ENCODE measurements around the gene PDGFC. TPM values are rescaled to one million over a fixed set of nuclear protein-coding genes. Genes with fewer than 3 reads are reported as not detected.
A peak's percentile ranks its signal among the peaks of the same experiment; 100 is the strongest.

Gene PDGFC
- polyA plus RNA-seq, 3 donors = 2.5 to 5.0 (median 4.9) TPM

GRCh38 chr4:156950090-156950489, 21.5 kb downstream of the PDGFC start:
- no peaks in the 10 kb centered on the region for H3K27me3 Mint-ChIP-seq (ENCODE audit: low read depth in 3 of 3)
- DNase-seq = no peak

GRCh38 chr4:156949373-156949814, 22.2 kb downstream of the PDGFC start:
- H3K9ac ChIP-seq (ENCODE audit: insufficient read depth, low read length, poor library complexity, severe bottlenecking) = no peak overlapping the region
- H3K27ac Mint-ChIP-seq = peak overlapping the region in 2 of 7 donors; percentile 50 to 73
- no CpG with 5 or more reads among the region's 2 CpGs for WGBS (ENCODE audit: insufficient coverage)
- H3K4me3 Mint-ChIP-seq = no peak overlapping the region
- TF ChIP-seq CTCF (IDR thresholded peaks at IDR 0.05) = no peak
- H4K20me1 ChIP-seq (ENCODE audit: insufficient read depth, low read length) = no peaks in the 10 kb centered on the region
- peak in 2 of 3 donors; percentile 35 to 41 for DNase-seq
- no peak overlapping the region for H3K4me3 ChIP-seq (replicated peaks in 1 of 3; ENCODE audit: low read depth in 2 of 3, low read length in 3 of 3)
- no peaks in the 10 kb centered on the region for H3K27me3 ChIP-seq (ENCODE audit: control insufficient read depth in 2 of 2, insufficient read depth in 2 of 2, low read length in 2 of 2)
- peaks cover 4 to 5% of the 10 kb centered on the region in 2 donors for H3K36me3 Mint-ChIP-seq
- H3K27me3 Mint-ChIP-seq (ENCODE audit: low read depth in 3 of 3) = no peaks in the 10 kb centered on the region
- H3K79me2 ChIP-seq (ENCODE audit: insufficient read depth, low read length) = peaks cover 4% of the 10 kb centered on the region
- H3K9me3 Mint-ChIP-seq = peaks cover 0 to 2% (median 0%) of the 10 kb centered on the region in 7 donors
- no peaks in the 10 kb centered on the region for H3K9me3 ChIP-seq (replicated peaks in 1 of 2; ENCODE audit: control insufficient read depth in 1 of 2, insufficient read depth in 1 of 2, low read length in 2 of 2)
- H3K27ac ChIP-seq (ENCODE audit: low read depth in 1 of 2, low read length in 2 of 2) = no peak overlapping the region
- H3K4me1 ChIP-seq (ENCODE audit: control insufficient read depth in 1 of 2, insufficient read depth in 2 of 2, low read length in 2 of 2) = peaks cover 25 to 38% of the 10 kb centered on the region in 2 donors
- intact Hi-C loops (cut with micrococcal nuclease) = loop anchor here in 1 of 2 donors (10.0 kb wide), 1 partner anchor 55 kb away; no protein-coding TSS in a partner anchor
- no peak overlapping the region for H2AFZ ChIP-seq (ENCODE audit: insufficient read depth, low read depth, low read length, poor library complexity, severe bottlenecking)
- peaks cover 53% of the 10 kb centered on the region for H3K4me1 Mint-ChIP-seq
- no peak overlapping the region for H3K4me2 ChIP-seq (replicated peaks; ENCODE audit: extremely low read depth, low read length, poor library complexity, severe bottlenecking)
- no peaks in the 10 kb centered on the region for H3K36me3 ChIP-seq (replicated peaks in 1 of 2; ENCODE audit: control insufficient read depth in 1 of 2, insufficient read depth in 2 of 2, low read length in 2 of 2)

More at GRCh38 chr4:156950090-156950489, 21.5 kb downstream of the PDGFC start:
- TF ChIP-seq CTCF (IDR thresholded peaks at IDR 0.05) = no peak
- peaks cover 56% of the 10 kb centered on the region for H3K4me1 Mint-ChIP-seq
- H3K9ac ChIP-seq (ENCODE audit: insufficient read depth, low read length, poor library complexity, severe bottlenecking) = no peak overlapping the region
- no peaks in the 10 kb centered on the region for H3K27me3 ChIP-seq (ENCODE audit: control insufficient read depth in 2 of 2, insufficient read depth in 2 of 2, low read length in 2 of 2)
- H3K4me1 ChIP-seq (ENCODE audit: control insufficient read depth in 1 of 2, insufficient read depth in 2 of 2, low read length in 2 of 2) = peaks cover 31 to 43% of the 10 kb centered on the region in 2 donors
- no peaks in the 10 kb centered on the region for H3K36me3 ChIP-seq (replicated peaks in 1 of 2; ENCODE audit: control insufficient read depth in 1 of 2, insufficient read depth in 2 of 2, low read length in 2 of 2)
- H3K4me3 ChIP-seq (replicated peaks in 1 of 3; ENCODE audit: low read depth in 2 of 3, low read length in 3 of 3) = no peak overlapping the region
- no peak overlapping the region for H3K4me3 Mint-ChIP-seq
- no peaks in the 10 kb centered on the region for H4K20me1 ChIP-seq (ENCODE audit: insufficient read depth, low read length)
- no peaks in the 10 kb centered on the region for H3K9me3 ChIP-seq (replicated peaks in 1 of 2; ENCODE audit: control insufficient read depth in 1 of 2, insufficient read depth in 1 of 2, low read length in 2 of 2)
- H3K4me2 ChIP-seq (replicated peaks; ENCODE audit: extremely low read depth, low read length, poor library complexity, severe bottlenecking) = no peak overlapping the region
- H3K27ac Mint-ChIP-seq = no peak overlapping the region
- H3K9me3 Mint-ChIP-seq = peaks cover 0 to 2% (median 0%) of the 10 kb centered on the region in 7 donors
- no peaks in the 10 kb centered on the region for H3K79me2 ChIP-seq (ENCODE audit: insufficient read depth, low read length)
- no peak overlapping the region for H2AFZ ChIP-seq (ENCODE audit: insufficient read depth, low read depth, low read length, poor library complexity, severe bottlenecking)
- no peak overlapping the region for H3K27ac ChIP-seq (ENCODE audit: low read depth in 1 of 2, low read length in 2 of 2)
- H3K36me3 Mint-ChIP-seq = peaks cover 0 to 9% of the 10 kb centered on the region in 2 donors
- intact Hi-C loops (cut with micrococcal nuclease) = no loop called here
- 100% methylated on average over 2 of the region's 5 CpGs for WGBS (ENCODE audit: insufficient coverage)

All from CD14-positive monocyte (primary cell).